DOHH2 (cell line): Measurements from ENCODE around the gene CHPT1.

Experiments
- CTCF ChIP-seq: fragments of 200-600 bp; sonication (generic); IDR thresholded peaks from one replicate; pipeline ENCODE4 v1.5.1; 2014; ENCODE audit warnings: antibody characterized with exemption, mild to moderate bottlenecking, low read depth, low read length; ENCODE audit not compliant: poor library complexity, severe bottlenecking
- EZH2phosphoT487 ChIP-seq: fragments of 200-600 bp; sonication (generic); IDR thresholded peaks from 2 replicates; pipeline ENCODE4 v1.6.1; 2017; ENCODE audit warnings: borderline replicate concordance, mild to moderate bottlenecking, antibody characterized with exemption, low read length, moderate library complexity, mixed read lengths

GRCh38 chr12:101777978-101778377, 80.5 kb downstream of the CHPT1 start:
- TF ChIP-seq EZH2phosphoT487 = no peak
- TF ChIP-seq CTCF = no peak
